ENCODE measurements around the gene PARP4.
"Not testable (repeated sequence)": the region's sequence is repeated elsewhere in the genome, so short reads cannot be mapped to it uniquely, and the experiment has no call there.

The PARP4 gene

GRCh38 chr13:24371273-24371672 is 141.3 kb downstream of the PARP4 start:
- not testable (repeated sequence) for H3K4me3 ChIP-seq (ENCODE audit: low read depth, low read length)

All from iPS-11a (cell line).